OCI-LY1 (cell line): Measurements from ENCODE around the gene DNAJB6.

Experiments used
- EZH2 ChIP-seq: fragments of 200-600 bp; sonication (generic), shearing (Covaris generic); IDR thresholded peaks from 2 replicates; pipeline ENCODE4 v1.8.0; 2017; ENCODE audit warnings: borderline replicate concordance, mixed run types, mild to moderate bottlenecking, antibody characterized with exemption, low read length, moderate library complexity, mixed read lengths
- TF ChIP-seq, protein P1 (sequence below): fragments of 200-600 bp; sonication (generic), shearing (Covaris generic); IDR thresholded peaks from 2 replicates; pipeline ENCODE4 v1.5.1; 2017; ENCODE audit warnings: mild to moderate bottlenecking, antibody characterized with exemption, low read length, moderate library complexity, mixed read lengths

- TF ChIP-seq, protein P1, sequence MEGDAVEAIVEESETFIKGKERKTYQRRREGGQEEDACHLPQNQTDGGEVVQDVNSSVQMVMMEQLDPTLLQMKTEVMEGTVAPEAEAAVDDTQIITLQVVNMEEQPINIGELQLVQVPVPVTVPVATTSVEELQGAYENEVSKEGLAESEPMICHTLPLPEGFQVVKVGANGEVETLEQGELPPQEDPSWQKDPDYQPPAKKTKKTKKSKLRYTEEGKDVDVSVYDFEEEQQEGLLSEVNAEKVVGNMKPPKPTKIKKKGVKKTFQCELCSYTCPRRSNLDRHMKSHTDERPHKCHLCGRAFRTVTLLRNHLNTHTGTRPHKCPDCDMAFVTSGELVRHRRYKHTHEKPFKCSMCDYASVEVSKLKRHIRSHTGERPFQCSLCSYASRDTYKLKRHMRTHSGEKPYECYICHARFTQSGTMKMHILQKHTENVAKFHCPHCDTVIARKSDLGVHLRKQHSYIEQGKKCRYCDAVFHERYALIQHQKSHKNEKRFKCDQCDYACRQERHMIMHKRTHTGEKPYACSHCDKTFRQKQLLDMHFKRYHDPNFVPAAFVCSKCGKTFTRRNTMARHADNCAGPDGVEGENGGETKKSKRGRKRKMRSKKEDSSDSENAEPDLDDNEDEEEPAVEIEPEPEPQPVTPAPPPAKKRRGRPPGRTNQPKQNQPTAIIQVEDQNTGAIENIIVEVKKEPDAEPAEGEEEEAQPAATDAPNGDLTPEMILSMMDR, result no peak
- no peak for TF ChIP-seq EZH2
Measured at GRCh38 chr7:157373493-157373892, 36.7 kb downstream of the DNAJB6 start.
